ENCODE data around the gene ALPL. TPM values are rescaled to one million over a fixed set of nuclear protein-coding genes. Genes with fewer than 3 reads are reported as not detected.

Gene ALPL
- total RNA-seq, 1 experiment from 2014 or later: 84.8 TPM

DNA sequence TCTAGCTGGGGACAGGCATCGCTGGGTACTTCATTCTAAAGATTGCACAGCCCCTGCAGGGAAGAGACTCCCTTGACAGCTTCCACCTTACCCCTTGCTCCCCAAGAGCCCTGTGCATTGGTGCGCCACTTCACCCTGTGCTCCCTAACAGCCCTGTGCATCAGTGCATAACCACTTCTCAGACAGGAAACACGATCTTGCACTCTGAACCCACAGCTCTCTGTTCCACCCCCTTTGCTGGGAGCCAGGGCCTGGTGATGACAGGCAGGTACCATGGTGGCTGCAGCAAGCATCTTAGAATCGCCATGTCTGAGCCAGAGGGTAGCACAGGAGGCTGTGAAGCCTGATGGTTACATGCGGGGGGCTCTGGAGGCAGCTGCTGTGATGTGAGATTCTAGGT is 5.0 kb downstream of the ALPL start:
- Histone ChIP-seq H2AK5ac (ENCODE audit: insufficient read length, low read length) (no peak overlapping the region), H4K91ac (ENCODE audit: insufficient read length, low read depth, low read length) (no peak overlapping the region), H3K18ac (ENCODE audit: insufficient read length, low read depth, low read length) (no peak overlapping the region), H3T11ph (ENCODE audit: low read length) (no peak overlapping the region), H2BK15ac (ENCODE audit: low read depth, low read length) (no peak overlapping the region), H2BK120ac (ENCODE audit: low read depth, low read length, poor library complexity, severe bottlenecking) (no peak overlapping the region), H3K9me3 (ENCODE audit: control insufficient read depth, low read depth, low read length) (no peaks in the 10 kb centered on the region), H4K20me1 (ENCODE audit: control insufficient read depth, insufficient read depth, insufficient read length) (no peaks in the 10 kb centered on the region), H3K56ac (ENCODE audit: insufficient read length, low read depth, low read length) (no peak overlapping the region), H4K8ac (replicated peaks; ENCODE audit: insufficient read length, low read depth, low read length) (no peak overlapping the region), H3K23me2 (ENCODE audit: insufficient read length, low read depth, low read length, poor library complexity, severe bottlenecking) (peaks cover 7% of the 10 kb centered on the region), H3K4me1 (ENCODE audit: insufficient read depth, low read length) (peaks cover 10% of the 10 kb centered on the region; the same call in 1 of the 2 replicates), H3K4me2 (ENCODE audit: insufficient read depth, insufficient read length, low read length) (no peak overlapping the region), H3K79me1 (ENCODE audit: insufficient read depth, low read depth, low read length, poor library complexity, severe bottlenecking) (no peaks in the 10 kb centered on the region), H2BK5ac (ENCODE audit: insufficient read length, low read length) (no peak overlapping the region), H2BK20ac (ENCODE audit: low read depth, low read length, poor library complexity, severe bottlenecking) (no peak overlapping the region), H2AFZ (ENCODE audit: low read length) (no peak overlapping the region), H3K27ac (ENCODE audit: insufficient read length, low read depth, low read length) (no peak overlapping the region), H4K5ac (ENCODE audit: insufficient read length, low read depth, low read length) (no peak overlapping the region), H3K27me3 (ENCODE audit: insufficient read depth, low read length) (no peaks in the 10 kb centered on the region), H3K9ac (ENCODE audit: extremely low read depth, insufficient read length, low read length) (no peak overlapping the region), H2BK12ac (ENCODE audit: insufficient read length, low read depth, low read length) (no peak overlapping the region), H3K23ac (ENCODE audit: insufficient read length, low read depth, low read length) (no peak overlapping the region), H3K14ac (ENCODE audit: insufficient read depth, low read length) (no peak overlapping the region), H3K4ac (ENCODE audit: low read depth, low read length) (no peak overlapping the region), H3K79me2 (ENCODE audit: insufficient read depth, low read length) (peaks cover 7% of the 10 kb centered on the region; the same call in 1 of the 2 replicates)
- H3K27me3 Mint-ChIP-seq (ENCODE audit: low read depth): no peaks in the 10 kb centered on the region
- H3K4me3 Mint-ChIP-seq: no peak overlapping the region
- no CpG with 5 or more reads among the region's 5 CpGs for WGBS (ENCODE audit: extremely low coverage, insufficient read length, low lambda C conversion rate)
- peaks cover 0 to 14% (median 11%) of the 10 kb centered on the region in 3 experiments; a peak in 3 of 7 replicates for H3K36me3 Mint-ChIP-seq (ENCODE audit: insufficient read depth in 1 of 3, low read depth in 3 of 3)
- H3K9me3 Mint-ChIP-seq: no peaks in the 10 kb centered on the region; a peak in 1 of 5 replicates
- no peak for DNase-seq
- H3K27ac Mint-ChIP-seq: peak overlapping the region in 1 of 3 experiments; percentile 79; a peak in 1 of 7 replicates
- peaks cover 55 to 68% of the 10 kb centered on the region in 2 experiments for H3K4me1 Mint-ChIP-seq
- TF ChIP-seq, protein P1, sequence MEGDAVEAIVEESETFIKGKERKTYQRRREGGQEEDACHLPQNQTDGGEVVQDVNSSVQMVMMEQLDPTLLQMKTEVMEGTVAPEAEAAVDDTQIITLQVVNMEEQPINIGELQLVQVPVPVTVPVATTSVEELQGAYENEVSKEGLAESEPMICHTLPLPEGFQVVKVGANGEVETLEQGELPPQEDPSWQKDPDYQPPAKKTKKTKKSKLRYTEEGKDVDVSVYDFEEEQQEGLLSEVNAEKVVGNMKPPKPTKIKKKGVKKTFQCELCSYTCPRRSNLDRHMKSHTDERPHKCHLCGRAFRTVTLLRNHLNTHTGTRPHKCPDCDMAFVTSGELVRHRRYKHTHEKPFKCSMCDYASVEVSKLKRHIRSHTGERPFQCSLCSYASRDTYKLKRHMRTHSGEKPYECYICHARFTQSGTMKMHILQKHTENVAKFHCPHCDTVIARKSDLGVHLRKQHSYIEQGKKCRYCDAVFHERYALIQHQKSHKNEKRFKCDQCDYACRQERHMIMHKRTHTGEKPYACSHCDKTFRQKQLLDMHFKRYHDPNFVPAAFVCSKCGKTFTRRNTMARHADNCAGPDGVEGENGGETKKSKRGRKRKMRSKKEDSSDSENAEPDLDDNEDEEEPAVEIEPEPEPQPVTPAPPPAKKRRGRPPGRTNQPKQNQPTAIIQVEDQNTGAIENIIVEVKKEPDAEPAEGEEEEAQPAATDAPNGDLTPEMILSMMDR (conservative IDR thresholded peaks at IDR 0.05): no peak
